ENCODE data around the gene COL5A1. TPM values are rescaled to one million over a fixed set of nuclear protein-coding genes. Genes with fewer than 3 reads are reported as not detected.

Gene COL5A1
- total RNA-seq, 1 donor from 2014 or later = 6.1 TPM

- H3K4me1 Mint-ChIP-seq = peaks cover 20% of the 10 kb centered on the region
- no peaks in the 10 kb centered on the region for H3F3A ChIP-seq (ENCODE audit: low read depth)
- no peak overlapping the region for H3K4me3 ChIP-seq
- peaks cover 4% of the 10 kb centered on the region for H3K9me3 Mint-ChIP-seq
- H3K9ac ChIP-seq = no peak overlapping the region
- no peaks in the 10 kb centered on the region for H3K9me3 ChIP-seq (ENCODE audit: low read depth)
- no peak for DNase-seq (ENCODE audit: low spot score)
- peaks cover 2% of the 10 kb centered on the region for H3K27me3 Mint-ChIP-seq (ENCODE audit: insufficient read depth, low read depth)
- H3K27ac ChIP-seq = no peak overlapping the region
- no peak overlapping the region for H2AFZ ChIP-seq (replicated peaks)
- H3K4me3 Mint-ChIP-seq = no peak overlapping the region
- H3K27me3 ChIP-seq = no peaks in the 10 kb centered on the region
- no peak overlapping the region for H3K4me2 ChIP-seq
- no peaks in the 10 kb centered on the region for H3K79me2 ChIP-seq (ENCODE audit: low read depth)
- H3K36me3 Mint-ChIP-seq = no peaks in the 10 kb centered on the region
- H3K4me1 ChIP-seq = no peaks in the 10 kb centered on the region
- no peaks in the 10 kb centered on the region for H3K36me3 ChIP-seq
- H4K20me1 ChIP-seq (ENCODE audit: low read depth) = no peaks in the 10 kb centered on the region
- peak overlapping the region; percentile 39 for H3K27ac Mint-ChIP-seq
- TF ChIP-seq, protein P1, sequence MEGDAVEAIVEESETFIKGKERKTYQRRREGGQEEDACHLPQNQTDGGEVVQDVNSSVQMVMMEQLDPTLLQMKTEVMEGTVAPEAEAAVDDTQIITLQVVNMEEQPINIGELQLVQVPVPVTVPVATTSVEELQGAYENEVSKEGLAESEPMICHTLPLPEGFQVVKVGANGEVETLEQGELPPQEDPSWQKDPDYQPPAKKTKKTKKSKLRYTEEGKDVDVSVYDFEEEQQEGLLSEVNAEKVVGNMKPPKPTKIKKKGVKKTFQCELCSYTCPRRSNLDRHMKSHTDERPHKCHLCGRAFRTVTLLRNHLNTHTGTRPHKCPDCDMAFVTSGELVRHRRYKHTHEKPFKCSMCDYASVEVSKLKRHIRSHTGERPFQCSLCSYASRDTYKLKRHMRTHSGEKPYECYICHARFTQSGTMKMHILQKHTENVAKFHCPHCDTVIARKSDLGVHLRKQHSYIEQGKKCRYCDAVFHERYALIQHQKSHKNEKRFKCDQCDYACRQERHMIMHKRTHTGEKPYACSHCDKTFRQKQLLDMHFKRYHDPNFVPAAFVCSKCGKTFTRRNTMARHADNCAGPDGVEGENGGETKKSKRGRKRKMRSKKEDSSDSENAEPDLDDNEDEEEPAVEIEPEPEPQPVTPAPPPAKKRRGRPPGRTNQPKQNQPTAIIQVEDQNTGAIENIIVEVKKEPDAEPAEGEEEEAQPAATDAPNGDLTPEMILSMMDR (IDR thresholded peaks at IDR 0.05) = no peak
- no peak for TF ChIP-seq EZH2 (IDR thresholded peaks at IDR 0.05)
- TF ChIP-seq EZH2phosphoT487 (IDR thresholded peaks at IDR 0.05) = no peak
Measured at GRCh38 chr9:134670851-134671281, 29.3 kb downstream of the COL5A1 start.

DNA sequence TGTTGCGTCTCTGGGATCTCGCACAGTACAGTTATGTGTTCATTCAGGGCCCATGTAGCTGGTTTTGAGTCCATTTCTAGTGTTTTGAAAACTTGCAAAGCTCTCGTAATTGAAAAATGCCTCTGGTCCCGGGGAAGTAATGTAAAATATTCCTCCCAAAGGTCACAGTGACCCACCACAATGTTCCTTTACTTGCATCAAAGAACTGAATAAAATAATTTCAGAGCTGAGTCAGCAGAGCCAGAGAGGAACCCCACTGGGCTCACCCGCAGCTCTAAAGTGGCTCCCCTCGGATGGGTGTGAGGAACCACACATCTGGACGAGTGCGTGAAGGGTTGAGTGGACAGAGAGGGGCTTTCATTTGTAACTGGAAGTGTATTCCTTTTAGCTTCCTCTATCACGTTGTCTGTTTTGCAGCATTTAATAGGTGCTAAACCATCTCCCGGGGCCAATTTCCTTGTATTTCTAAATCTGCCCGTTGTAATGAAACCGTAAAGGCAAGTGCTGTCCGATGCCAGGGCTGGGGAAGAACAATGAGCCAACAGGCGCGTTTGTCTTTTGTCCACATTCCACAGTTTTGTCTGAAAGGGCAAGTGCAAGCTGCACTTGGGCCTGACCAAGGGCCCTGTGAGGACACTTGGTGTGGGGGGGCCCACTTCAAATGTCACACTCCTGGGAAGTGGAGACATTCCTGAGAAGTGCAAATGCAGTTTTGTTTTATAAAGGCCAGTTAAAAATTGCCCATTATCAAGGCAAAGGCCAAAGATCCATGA lies 29.9 kb downstream of the COL5A1 start:
- no peaks in the 10 kb centered on the region for H3K36me3 Mint-ChIP-seq
- no peak overlapping the region for H2AFZ ChIP-seq (replicated peaks)
- peaks cover 4% of the 10 kb centered on the region for H3K9me3 Mint-ChIP-seq
- H3F3A ChIP-seq (ENCODE audit: low read depth) = no peaks in the 10 kb centered on the region
- TF ChIP-seq, protein P1 (IDR thresholded peaks at IDR 0.05) = no peak
- TF ChIP-seq EZH2 (IDR thresholded peaks at IDR 0.05) = no peak
- TF ChIP-seq EZH2phosphoT487 (IDR thresholded peaks at IDR 0.05) = no peak
- H3K9me3 ChIP-seq (ENCODE audit: low read depth) = no peaks in the 10 kb centered on the region
- H3K27me3 ChIP-seq = no peaks in the 10 kb centered on the region
- no peak overlapping the region for H3K27ac ChIP-seq
- peak overlapping the region; percentile 64 for H3K27ac Mint-ChIP-seq
- no peaks in the 10 kb centered on the region for H4K20me1 ChIP-seq (ENCODE audit: low read depth)
- no peaks in the 10 kb centered on the region for H3K79me2 ChIP-seq (ENCODE audit: low read depth)
- H3K4me3 ChIP-seq = no peak overlapping the region
- no peaks in the 10 kb centered on the region for H3K4me1 ChIP-seq
- no peak overlapping the region for H3K4me2 ChIP-seq
- peaks cover 2% of the 10 kb centered on the region for H3K27me3 Mint-ChIP-seq (ENCODE audit: insufficient read depth, low read depth)
- H3K4me3 Mint-ChIP-seq = no peak overlapping the region
- DNase-seq (ENCODE audit: low spot score) = no peak
- no peaks in the 10 kb centered on the region for H3K36me3 ChIP-seq
- peaks cover 20% of the 10 kb centered on the region for H3K4me1 Mint-ChIP-seq
- no peak overlapping the region for H3K9ac ChIP-seq

DNA sequence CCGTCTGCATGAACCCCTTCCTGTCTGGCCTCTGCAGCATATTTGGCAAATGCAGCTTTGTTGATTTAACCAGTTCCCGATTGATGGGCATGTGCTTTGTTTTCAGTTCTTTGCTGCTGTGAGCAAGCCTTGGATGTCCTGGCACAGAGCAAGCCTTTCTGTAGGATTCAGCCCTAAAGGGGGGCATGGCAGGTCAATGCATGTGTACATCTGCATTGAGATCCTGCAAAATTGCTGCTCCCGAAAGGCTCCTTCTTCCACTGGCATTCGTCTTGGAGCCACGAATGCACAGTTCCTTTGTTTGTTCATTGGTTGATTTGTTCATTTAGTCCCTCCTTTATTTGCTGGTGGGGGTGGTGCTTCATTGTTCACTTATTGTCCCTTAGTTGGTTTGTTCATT lies 34.8 kb downstream of the COL5A1 start:
- Histone ChIP-seq H3K4me1 (peaks cover 8% of the 10 kb centered on the region), H4K20me1 (ENCODE audit: low read depth) (peaks cover 7% of the 10 kb centered on the region), H2AFZ (replicated peaks) (no peak overlapping the region), H3K9me3 (ENCODE audit: low read depth) (no peaks in the 10 kb centered on the region), H3K36me3 (no peaks in the 10 kb centered on the region), H3K79me2 (ENCODE audit: low read depth) (no peaks in the 10 kb centered on the region), H3K27me3 (no peaks in the 10 kb centered on the region), H3K4me2 (no peak overlapping the region), H3F3A (ENCODE audit: low read depth) (no peaks in the 10 kb centered on the region), H3K9ac (no peak overlapping the region), H3K27ac (no peak overlapping the region), H3K4me3 (no peak overlapping the region)
- TF ChIP-seq, protein P1 (IDR thresholded peaks at IDR 0.05) = no peak
- TF ChIP-seq EZH2 (IDR thresholded peaks at IDR 0.05) = no peak
- no peak for TF ChIP-seq EZH2phosphoT487 (IDR thresholded peaks at IDR 0.05)
- peaks cover 6% of the 10 kb centered on the region for H3K9me3 Mint-ChIP-seq
- H3K27me3 Mint-ChIP-seq (ENCODE audit: insufficient read depth, low read depth) = peaks cover 6% of the 10 kb centered on the region
- H3K36me3 Mint-ChIP-seq = no peaks in the 10 kb centered on the region
- no peak for DNase-seq (ENCODE audit: low spot score)
- no peak overlapping the region for H3K4me3 Mint-ChIP-seq
- no peak overlapping the region for H3K27ac Mint-ChIP-seq
- H3K4me1 Mint-ChIP-seq = peaks cover 19% of the 10 kb centered on the region
